ENCODE results near the gene RAPH1.

DNA sequence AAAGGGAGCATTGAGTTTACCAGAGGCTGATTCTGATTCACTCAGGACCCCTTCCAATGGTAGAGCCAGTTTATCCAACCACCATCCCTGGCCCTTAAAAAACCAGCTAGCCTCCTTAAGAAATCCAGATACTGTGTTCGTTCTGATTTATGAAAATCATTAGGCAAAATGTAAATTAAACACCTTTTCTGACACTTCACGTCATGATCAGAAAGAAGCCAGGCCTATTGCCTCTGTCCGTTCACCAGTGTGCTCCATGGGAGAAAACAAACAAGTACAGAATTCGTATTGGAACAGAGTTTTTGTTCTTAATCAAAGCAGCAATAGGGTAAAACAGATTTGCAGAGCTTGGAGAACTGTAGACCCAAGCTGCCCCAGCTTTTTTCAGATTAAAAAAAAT is 31.1 kb upstream of the RAPH1 start:
- TF ChIP-seq POLR2A (IDR thresholded peaks at IDR 0.05): no peak
- TF ChIP-seq, protein P1, sequence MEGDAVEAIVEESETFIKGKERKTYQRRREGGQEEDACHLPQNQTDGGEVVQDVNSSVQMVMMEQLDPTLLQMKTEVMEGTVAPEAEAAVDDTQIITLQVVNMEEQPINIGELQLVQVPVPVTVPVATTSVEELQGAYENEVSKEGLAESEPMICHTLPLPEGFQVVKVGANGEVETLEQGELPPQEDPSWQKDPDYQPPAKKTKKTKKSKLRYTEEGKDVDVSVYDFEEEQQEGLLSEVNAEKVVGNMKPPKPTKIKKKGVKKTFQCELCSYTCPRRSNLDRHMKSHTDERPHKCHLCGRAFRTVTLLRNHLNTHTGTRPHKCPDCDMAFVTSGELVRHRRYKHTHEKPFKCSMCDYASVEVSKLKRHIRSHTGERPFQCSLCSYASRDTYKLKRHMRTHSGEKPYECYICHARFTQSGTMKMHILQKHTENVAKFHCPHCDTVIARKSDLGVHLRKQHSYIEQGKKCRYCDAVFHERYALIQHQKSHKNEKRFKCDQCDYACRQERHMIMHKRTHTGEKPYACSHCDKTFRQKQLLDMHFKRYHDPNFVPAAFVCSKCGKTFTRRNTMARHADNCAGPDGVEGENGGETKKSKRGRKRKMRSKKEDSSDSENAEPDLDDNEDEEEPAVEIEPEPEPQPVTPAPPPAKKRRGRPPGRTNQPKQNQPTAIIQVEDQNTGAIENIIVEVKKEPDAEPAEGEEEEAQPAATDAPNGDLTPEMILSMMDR (IDR thresholded peaks at IDR 0.05): no peak
